Upper lobe of left lung (tissue), 4 donors: ENCODE data around the gene CATSPERB.

Source experiments
- CTCF ChIP-seq, 6 experiments: fragments of 450-650 bp in 4 of 6; fragments of 200-600 bp in 2 of 6; sonication (generic) in 2 of 6; IDR thresholded peaks; one replicate each; pipeline ENCODE4 v1.5.1; 2016 to 2019; ENCODE audit warnings: antibody characterized with exemption in 6 of 6
- EP300 ChIP-seq, 4 donors: sonication (generic); formaldehyde crosslinking; IDR thresholded peaks; one replicate each; pipeline ENCODE4 v1.5.1; 2017; ENCODE audit warnings: antibody characterized with exemption in 4 of 4, control low read depth in 2 of 4

GRCh38 chr14:91681118-91681517 lies 50.8 kb downstream of the CATSPERB start:
- TF ChIP-seq CTCF (IDR thresholded peaks at IDR 0.05) = no peak
- TF ChIP-seq EP300 (IDR thresholded peaks at IDR 0.05) = no peak
